Ishikawa (cell line): ENCODE results near the gene PHF13.

Experiments used
- CEBPB ChIP-seq: IDR thresholded peaks from 2 replicates; pipeline ENCODE4 v1.6.1; 2012
- CREB1 ChIP-seq: IDR thresholded peaks from 2 replicates; pipeline ENCODE4 v1.6.1; 2012; ENCODE audit warnings: low read depth
- EGR1 ChIP-seq: IDR thresholded peaks from 2 replicates; pipeline ENCODE4 v1.6.1; 2012
- EP300 ChIP-seq: IDR thresholded peaks from 2 replicates; pipeline ENCODE4 v1.6.1; 2012; ENCODE audit warnings: borderline replicate concordance
- FOXM1 ChIP-seq: IDR thresholded peaks from 2 replicates; pipeline ENCODE4 v1.6.1; 2012; ENCODE audit warnings: low read depth, borderline replicate concordance
- NFIC ChIP-seq: IDR thresholded peaks from 2 replicates; pipeline ENCODE4 v1.6.1; 2012
- RAD21 ChIP-seq: IDR thresholded peaks from 2 replicates; pipeline ENCODE4 v1.6.1; 2012; ENCODE audit warnings: low read depth
- TAF1 ChIP-seq: IDR thresholded peaks from 2 replicates; pipeline ENCODE4 v1.6.1; 2012; ENCODE audit warnings: low read depth, mild to moderate bottlenecking
- TCF12 ChIP-seq: IDR thresholded peaks from 2 replicates; pipeline ENCODE4 v1.6.1; 2012; ENCODE audit warnings: low read depth
- TEAD4 ChIP-seq: IDR thresholded peaks from 2 replicates; pipeline ENCODE4 v1.6.1; 2012
- YY1 ChIP-seq: IDR thresholded peaks from 2 replicates; pipeline ENCODE4 v1.6.1; 2012; ENCODE audit warnings: low read depth
- ZBTB7A ChIP-seq: IDR thresholded peaks from 2 replicates; pipeline ENCODE4 v1.6.1; 2012; ENCODE audit warnings: low read depth
- TF ChIP-seq, protein P1 (sequence below): IDR thresholded peaks from 2 replicates; pipeline ENCODE4 v1.6.1; 2012; ENCODE audit warnings: low read depth, mild to moderate bottlenecking
- TF ChIP-seq, protein P2 (sequence below): IDR thresholded peaks from 2 replicates; pipeline ENCODE4 v1.6.1; 2012
- TF ChIP-seq, protein P3 (sequence below): IDR thresholded peaks from 2 replicates; pipeline ENCODE4 v1.6.1; 2012

PHF13 gene

DNA sequence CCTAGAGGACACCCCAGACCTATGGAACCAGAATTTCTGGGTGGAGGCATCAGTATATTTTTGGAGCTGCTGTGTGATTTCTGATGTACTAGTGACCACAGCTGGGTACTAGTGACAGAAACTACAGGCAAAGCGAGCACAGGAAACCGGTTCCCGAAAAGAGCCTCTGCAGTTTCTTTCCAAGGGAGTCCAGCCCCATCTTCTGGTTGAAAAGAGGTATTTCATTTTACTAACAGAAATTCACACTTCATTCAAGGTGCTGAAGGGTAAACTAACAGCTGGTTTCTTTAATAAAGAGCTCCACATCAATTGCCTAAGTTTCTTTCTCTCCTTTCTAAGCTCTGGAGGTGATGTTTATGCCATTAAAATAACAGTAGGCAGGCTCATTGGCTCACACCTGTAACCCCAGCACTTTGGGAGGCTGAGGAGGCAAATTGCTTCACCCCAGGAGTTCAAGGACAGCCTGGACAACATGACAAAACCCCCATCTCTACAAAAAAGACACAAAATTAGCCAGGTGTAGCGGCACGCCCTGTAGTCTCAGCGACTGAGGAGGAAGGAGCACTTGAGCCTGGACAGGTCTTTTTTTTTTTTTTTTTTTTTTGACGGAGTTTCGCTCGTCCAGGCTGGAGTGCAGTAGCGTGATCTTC, 33.1 kb downstream of the PHF13 start:
- no peak for TF ChIP-seq CREB1
- TF ChIP-seq RAD21: peak; percentile 61

DNA sequence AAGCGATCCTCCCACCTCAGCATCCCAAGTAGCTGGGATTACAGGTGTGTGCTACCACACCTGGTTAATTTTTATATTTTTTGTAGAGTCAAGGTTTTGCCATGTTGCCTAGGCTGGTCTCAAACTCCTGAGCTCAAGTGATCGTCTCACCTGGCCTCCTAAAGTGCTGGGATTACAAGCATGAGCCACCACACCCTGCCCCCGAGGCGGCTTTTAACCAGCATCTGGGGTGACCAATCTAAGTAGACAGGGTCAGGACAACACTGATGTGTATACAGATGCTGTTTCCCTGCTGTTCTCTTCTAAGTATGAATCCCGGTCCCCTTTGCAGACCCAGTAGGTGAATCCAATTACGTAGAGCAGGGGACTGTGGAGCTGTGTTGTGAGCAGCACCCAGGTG, 35.0 kb downstream of the PHF13 start:
- TF ChIP-seq NFIC (no peak), EP300 (no peak), TAF1 (no peak), YY1 (no peak), RAD21 (no peak), TEAD4 (no peak), CREB1 (no peak), FOXM1 (no peak), TCF12 (no peak), ZBTB7A (no peak), CEBPB (no peak), EGR1 (no peak)
- TF ChIP-seq, protein P1, sequence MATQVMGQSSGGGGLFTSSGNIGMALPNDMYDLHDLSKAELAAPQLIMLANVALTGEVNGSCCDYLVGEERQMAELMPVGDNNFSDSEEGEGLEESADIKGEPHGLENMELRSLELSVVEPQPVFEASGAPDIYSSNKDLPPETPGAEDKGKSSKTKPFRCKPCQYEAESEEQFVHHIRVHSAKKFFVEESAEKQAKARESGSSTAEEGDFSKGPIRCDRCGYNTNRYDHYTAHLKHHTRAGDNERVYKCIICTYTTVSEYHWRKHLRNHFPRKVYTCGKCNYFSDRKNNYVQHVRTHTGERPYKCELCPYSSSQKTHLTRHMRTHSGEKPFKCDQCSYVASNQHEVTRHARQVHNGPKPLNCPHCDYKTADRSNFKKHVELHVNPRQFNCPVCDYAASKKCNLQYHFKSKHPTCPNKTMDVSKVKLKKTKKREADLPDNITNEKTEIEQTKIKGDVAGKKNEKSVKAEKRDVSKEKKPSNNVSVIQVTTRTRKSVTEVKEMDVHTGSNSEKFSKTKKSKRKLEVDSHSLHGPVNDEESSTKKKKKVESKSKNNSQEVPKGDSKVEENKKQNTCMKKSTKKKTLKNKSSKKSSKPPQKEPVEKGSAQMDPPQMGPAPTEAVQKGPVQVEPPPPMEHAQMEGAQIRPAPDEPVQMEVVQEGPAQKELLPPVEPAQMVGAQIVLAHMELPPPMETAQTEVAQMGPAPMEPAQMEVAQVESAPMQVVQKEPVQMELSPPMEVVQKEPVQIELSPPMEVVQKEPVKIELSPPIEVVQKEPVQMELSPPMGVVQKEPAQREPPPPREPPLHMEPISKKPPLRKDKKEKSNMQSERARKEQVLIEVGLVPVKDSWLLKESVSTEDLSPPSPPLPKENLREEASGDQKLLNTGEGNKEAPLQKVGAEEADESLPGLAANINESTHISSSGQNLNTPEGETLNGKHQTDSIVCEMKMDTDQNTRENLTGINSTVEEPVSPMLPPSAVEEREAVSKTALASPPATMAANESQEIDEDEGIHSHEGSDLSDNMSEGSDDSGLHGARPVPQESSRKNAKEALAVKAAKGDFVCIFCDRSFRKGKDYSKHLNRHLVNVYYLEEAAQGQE: no peak
- TF ChIP-seq, protein P2, sequence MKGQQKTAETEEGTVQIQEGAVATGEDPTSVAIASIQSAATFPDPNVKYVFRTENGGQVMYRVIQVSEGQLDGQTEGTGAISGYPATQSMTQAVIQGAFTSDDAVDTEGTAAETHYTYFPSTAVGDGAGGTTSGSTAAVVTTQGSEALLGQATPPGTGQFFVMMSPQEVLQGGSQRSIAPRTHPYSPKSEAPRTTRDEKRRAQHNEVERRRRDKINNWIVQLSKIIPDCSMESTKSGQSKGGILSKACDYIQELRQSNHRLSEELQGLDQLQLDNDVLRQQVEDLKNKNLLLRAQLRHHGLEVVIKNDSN: no peak
- TF ChIP-seq, protein P3, sequence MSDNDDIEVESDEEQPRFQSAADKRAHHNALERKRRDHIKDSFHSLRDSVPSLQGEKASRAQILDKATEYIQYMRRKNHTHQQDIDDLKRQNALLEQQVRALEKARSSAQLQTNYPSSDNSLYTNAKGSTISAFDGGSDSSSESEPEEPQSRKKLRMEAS: no peak

DNA sequence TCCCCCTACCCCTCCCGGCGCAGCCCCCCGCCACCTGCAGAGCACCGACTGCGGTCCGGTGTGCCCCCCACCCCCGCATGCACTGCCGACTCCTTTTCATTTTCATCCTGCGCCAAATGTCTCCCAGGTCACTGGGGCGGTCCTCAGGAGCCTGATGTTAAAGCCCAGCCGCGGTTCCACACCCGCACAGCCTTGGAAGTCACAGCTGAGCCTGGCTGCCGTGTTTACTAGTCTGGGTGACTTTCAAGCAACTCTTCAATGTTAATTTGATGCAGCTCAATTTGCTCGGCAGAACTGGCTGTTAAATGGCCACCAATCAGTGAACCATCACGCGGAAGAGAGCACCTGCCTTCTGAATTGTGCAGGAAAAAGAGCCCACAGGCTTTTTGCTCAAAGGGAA, 38.4 kb downstream of the PHF13 start:
- TF ChIP-seq ZBTB7A: no peak
- TF ChIP-seq, protein P1: no peak
- no peak for TF ChIP-seq EGR1
- no peak for TF ChIP-seq FOXM1
- no peak for TF ChIP-seq TCF12
- no peak for TF ChIP-seq TAF1
- TF ChIP-seq TEAD4: no peak
- no peak for TF ChIP-seq CREB1
- TF ChIP-seq YY1: no peak
- TF ChIP-seq, protein P2: no peak
- TF ChIP-seq EP300: no peak
- TF ChIP-seq, protein P3: no peak
- TF ChIP-seq RAD21: no peak
- no peak for TF ChIP-seq NFIC

DNA sequence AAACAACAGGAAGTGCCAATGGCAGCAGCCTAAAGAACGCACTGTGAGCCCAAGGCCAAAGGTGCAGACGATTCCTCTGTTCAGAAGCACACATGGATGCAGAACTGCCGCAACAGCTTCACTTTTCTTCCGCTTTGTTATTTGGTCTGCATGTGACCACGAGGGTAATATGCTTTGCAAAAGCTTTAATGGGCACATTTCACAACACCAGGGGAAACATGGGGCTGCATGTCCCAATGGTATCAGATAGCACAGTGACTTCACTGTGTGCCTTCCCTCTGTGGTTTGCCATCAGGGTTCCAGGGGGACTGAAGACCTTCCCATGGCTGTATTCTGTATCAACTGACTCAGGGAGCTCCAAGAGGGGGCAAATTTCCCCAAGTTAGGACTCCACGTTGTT, 39.5 kb downstream of the PHF13 start:
- TF ChIP-seq TCF12: no peak
- no peak for TF ChIP-seq FOXM1
- TF ChIP-seq ZBTB7A: no peak
- TF ChIP-seq NFIC: no peak
- TF ChIP-seq EP300: no peak
- TF ChIP-seq, protein P2: no peak
- no peak for TF ChIP-seq CEBPB
- TF ChIP-seq RAD21: no peak
- no peak for TF ChIP-seq TEAD4
- no peak for TF ChIP-seq TAF1
- TF ChIP-seq, protein P1: no peak
- TF ChIP-seq CREB1: no peak
- TF ChIP-seq, protein P3: no peak
- TF ChIP-seq YY1: no peak
- TF ChIP-seq EGR1: no peak
